ENCODE measurements around the gene DPF3. TPM values are rescaled to one million over a fixed set of nuclear protein-coding genes. Genes with fewer than 3 reads are reported as not detected.

Gene DPF3
- total and polyA plus RNA-seq, 5 donors from 2014 or later: 0.11 to 2.0 (median 0.49) TPM; not detected in 1

DNA sequence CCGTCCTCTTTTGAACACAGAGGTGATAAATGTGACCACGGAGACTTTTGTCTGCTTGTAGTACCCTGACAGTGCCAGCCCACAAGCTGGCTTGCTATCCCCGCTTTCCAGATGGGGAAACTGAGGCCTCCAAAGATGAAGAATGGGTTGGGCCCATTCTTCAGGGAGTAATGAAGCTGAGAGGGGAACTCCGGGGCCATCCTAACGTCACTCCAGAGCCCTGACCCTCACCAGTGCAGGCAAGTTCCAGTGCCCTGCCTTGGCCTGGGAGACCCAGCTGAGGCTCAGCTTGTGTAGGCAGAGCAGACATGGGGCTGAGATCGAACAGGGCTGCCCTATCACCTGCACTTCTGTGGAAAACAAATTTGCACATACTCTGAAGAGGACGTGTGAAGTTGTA lies 277.1 kb downstream of the DPF3 start:
- no peaks in the 10 kb centered on the region for H3K9me3 ChIP-seq (ENCODE audit: control insufficient read depth in 2 of 2, low read length in 2 of 2)
- Mint-ChIP-seq H3K9me3 (no peaks in the 10 kb centered on the region), H3K4me1 (peaks cover 0 to 3% (median 1%) of the 10 kb centered on the region in 4 donors), H3K36me3 (no peaks in the 10 kb centered on the region), H3K27ac (no peak overlapping the region), H3K4me3 (no peak overlapping the region), H3K27me3 (peaks cover 13% of the 10 kb centered on the region)
- H3K4me3 ChIP-seq (ENCODE audit: low read depth, low read length): no peak overlapping the region
- ATAC-seq (ENCODE audit: low read depth in 2 of 2): no peak
- no peak overlapping the region for H3K27ac ChIP-seq (ENCODE audit: insufficient read depth, low read length, poor library complexity, severe bottlenecking)
- no peak for DNase-seq
- no peaks in the 10 kb centered on the region for H3K27me3 ChIP-seq (ENCODE audit: control insufficient read depth, insufficient read depth, low read length)
- H3K4me1 ChIP-seq (ENCODE audit: control insufficient read depth, insufficient read depth, low read length, poor library complexity, severe bottlenecking): no peaks in the 10 kb centered on the region
- no peaks in the 10 kb centered on the region for H3K36me3 ChIP-seq (ENCODE audit: control insufficient read depth, insufficient read depth, low read length)

- Histone ChIP-seq H3K27ac (ENCODE audit: insufficient read depth, low read length, poor library complexity, severe bottlenecking) (no peak overlapping the region), H3K9me3 (ENCODE audit: control insufficient read depth in 2 of 2, low read length in 2 of 2) (no peaks in the 10 kb centered on the region), H3K27me3 (ENCODE audit: control insufficient read depth, insufficient read depth, low read length) (no peaks in the 10 kb centered on the region), H3K36me3 (ENCODE audit: control insufficient read depth, insufficient read depth, low read length) (no peaks in the 10 kb centered on the region), H3K4me3 (ENCODE audit: low read depth, low read length) (no peak overlapping the region), H3K4me1 (ENCODE audit: control insufficient read depth, insufficient read depth, low read length, poor library complexity, severe bottlenecking) (no peaks in the 10 kb centered on the region)
- no peaks in the 10 kb centered on the region for H3K9me3 Mint-ChIP-seq
- ATAC-seq (ENCODE audit: low read depth in 2 of 2) (no peak), DNase-seq (no peak)
- H3K36me3 Mint-ChIP-seq: no peaks in the 10 kb centered on the region
- no peak overlapping the region for H3K27ac Mint-ChIP-seq
- peaks cover 0 to 3% (median 1%) of the 10 kb centered on the region in 4 donors for H3K4me1 Mint-ChIP-seq
- peaks cover 8% of the 10 kb centered on the region for H3K27me3 Mint-ChIP-seq
- H3K4me3 Mint-ChIP-seq: no peak overlapping the region
Measured at GRCh38 chr14:72616294-72616693, 277.6 kb downstream of the DPF3 start.

GRCh38 chr14:72615451-72616121 lies 278.3 kb downstream of the DPF3 start:
- Histone ChIP-seq H3K4me1 (ENCODE audit: control insufficient read depth, insufficient read depth, low read length, poor library complexity, severe bottlenecking) (no peaks in the 10 kb centered on the region), H3K9me3 (ENCODE audit: control insufficient read depth in 2 of 2, low read length in 2 of 2) (no peaks in the 10 kb centered on the region), H3K4me3 (ENCODE audit: low read depth, low read length) (no peak overlapping the region), H3K36me3 (ENCODE audit: control insufficient read depth, insufficient read depth, low read length) (no peaks in the 10 kb centered on the region), H3K27ac (ENCODE audit: insufficient read depth, low read length, poor library complexity, severe bottlenecking) (no peak overlapping the region), H3K27me3 (ENCODE audit: control insufficient read depth, insufficient read depth, low read length) (no peaks in the 10 kb centered on the region)
- Mint-ChIP-seq H3K27me3 (peaks cover 6% of the 10 kb centered on the region), H3K4me1 (peaks cover 0 to 3% (median under 1%) of the 10 kb centered on the region in 4 donors), H3K36me3 (no peaks in the 10 kb centered on the region), H3K9me3 (no peaks in the 10 kb centered on the region), H3K27ac (no peak overlapping the region), H3K4me3 (no peak overlapping the region)
- no peak for DNase-seq
- no peak for ATAC-seq (ENCODE audit: low read depth in 2 of 2)

GRCh38 chr14:72614891-72615415 lies 278.9 kb downstream of the DPF3 start:
- H3K9me3 Mint-ChIP-seq: no peaks in the 10 kb centered on the region
- Histone ChIP-seq H3K36me3 (ENCODE audit: control insufficient read depth, insufficient read depth, low read length) (no peaks in the 10 kb centered on the region), H3K4me1 (ENCODE audit: control insufficient read depth, insufficient read depth, low read length, poor library complexity, severe bottlenecking) (no peaks in the 10 kb centered on the region), H3K9me3 (ENCODE audit: control insufficient read depth in 2 of 2, low read length in 2 of 2) (no peaks in the 10 kb centered on the region), H3K4me3 (ENCODE audit: low read depth, low read length) (no peak overlapping the region), H3K27me3 (ENCODE audit: control insufficient read depth, insufficient read depth, low read length) (no peaks in the 10 kb centered on the region), H3K27ac (ENCODE audit: insufficient read depth, low read length, poor library complexity, severe bottlenecking) (no peak overlapping the region)
- H3K4me1 Mint-ChIP-seq: no peaks in the 10 kb centered on the region
- H3K27ac Mint-ChIP-seq: no peak overlapping the region
- ATAC-seq (ENCODE audit: low read depth in 2 of 2) (no peak), DNase-seq (no peak)
- peaks cover 6% of the 10 kb centered on the region for H3K27me3 Mint-ChIP-seq
- no peak overlapping the region for H3K4me3 Mint-ChIP-seq
- H3K36me3 Mint-ChIP-seq: no peaks in the 10 kb centered on the region

DNA sequence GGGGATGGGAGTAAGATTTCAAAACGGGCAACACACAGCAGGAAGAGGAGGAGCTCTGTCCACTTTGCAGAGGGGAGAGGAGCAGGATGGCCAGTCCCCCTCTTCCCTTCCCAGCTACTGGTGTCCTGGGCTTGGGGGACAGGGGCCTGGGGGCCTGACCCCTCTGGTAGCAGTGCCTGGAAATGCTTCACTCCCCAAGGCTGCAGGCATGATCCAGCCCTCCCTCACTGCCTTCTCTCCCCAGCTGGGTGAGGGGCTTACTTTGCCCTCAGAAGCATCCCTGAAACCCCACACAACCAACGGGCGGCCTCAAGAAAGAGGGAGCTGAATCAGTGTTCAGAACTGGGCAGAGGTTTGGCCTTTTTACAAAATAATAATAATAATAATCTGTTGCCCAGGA lies 279.5 kb downstream of the DPF3 start:
- no peaks in the 10 kb centered on the region for H3K4me1 ChIP-seq (ENCODE audit: control insufficient read depth, insufficient read depth, low read length, poor library complexity, severe bottlenecking)
- no peak overlapping the region for H3K4me3 ChIP-seq (ENCODE audit: low read depth, low read length)
- DNase-seq: no peak
- Mint-ChIP-seq H3K4me1 (no peaks in the 10 kb centered on the region), H3K27me3 (peaks cover 8% of the 10 kb centered on the region), H3K9me3 (no peaks in the 10 kb centered on the region), H3K4me3 (no peak overlapping the region), H3K27ac (no peak overlapping the region), H3K36me3 (no peaks in the 10 kb centered on the region)
- H3K36me3 ChIP-seq (ENCODE audit: control insufficient read depth, insufficient read depth, low read length): no peaks in the 10 kb centered on the region
- H3K9me3 ChIP-seq (ENCODE audit: control insufficient read depth in 2 of 2, low read length in 2 of 2): no peaks in the 10 kb centered on the region
- H3K27ac ChIP-seq (ENCODE audit: insufficient read depth, low read length, poor library complexity, severe bottlenecking): no peak overlapping the region
- ATAC-seq (ENCODE audit: low read depth in 2 of 2): no peak
- H3K27me3 ChIP-seq (ENCODE audit: control insufficient read depth, insufficient read depth, low read length): no peaks in the 10 kb centered on the region

- Mint-ChIP-seq H3K27me3 (peaks cover 12% of the 10 kb centered on the region), H3K4me1 (no peaks in the 10 kb centered on the region), H3K36me3 (no peaks in the 10 kb centered on the region), H3K27ac (no peak overlapping the region), H3K4me3 (no peak overlapping the region), H3K9me3 (no peaks in the 10 kb centered on the region)
- no peaks in the 10 kb centered on the region for H3K9me3 ChIP-seq (ENCODE audit: control insufficient read depth in 2 of 2, low read length in 2 of 2)
- H3K4me3 ChIP-seq (ENCODE audit: low read depth, low read length): no peak overlapping the region
- no peaks in the 10 kb centered on the region for H3K4me1 ChIP-seq (ENCODE audit: control insufficient read depth, insufficient read depth, low read length, poor library complexity, severe bottlenecking)
- no peak for ATAC-seq (ENCODE audit: low read depth in 2 of 2)
- no peaks in the 10 kb centered on the region for H3K36me3 ChIP-seq (ENCODE audit: control insufficient read depth, insufficient read depth, low read length)
- no peaks in the 10 kb centered on the region for H3K27me3 ChIP-seq (ENCODE audit: control insufficient read depth, insufficient read depth, low read length)
- no peak overlapping the region for H3K27ac ChIP-seq (ENCODE audit: insufficient read depth, low read length, poor library complexity, severe bottlenecking)
- no peak for DNase-seq
Measured at GRCh38 chr14:72613975-72614319, 280.0 kb downstream of the DPF3 start.

- ATAC-seq (ENCODE audit: low read depth in 2 of 2) (no peak), DNase-seq (no peak)
- Mint-ChIP-seq H3K27me3 (peaks cover 12% of the 10 kb centered on the region), H3K9me3 (no peaks in the 10 kb centered on the region), H3K27ac (no peak overlapping the region), H3K4me3 (no peak overlapping the region), H3K4me1 (no peaks in the 10 kb centered on the region), H3K36me3 (no peaks in the 10 kb centered on the region)
- H3K9me3 ChIP-seq (ENCODE audit: control insufficient read depth in 2 of 2, low read length in 2 of 2): no peaks in the 10 kb centered on the region
- H3K4me3 ChIP-seq (ENCODE audit: low read depth, low read length): no peak overlapping the region
- no peaks in the 10 kb centered on the region for H3K27me3 ChIP-seq (ENCODE audit: control insufficient read depth, insufficient read depth, low read length)
- H3K27ac ChIP-seq (ENCODE audit: insufficient read depth, low read length, poor library complexity, severe bottlenecking): no peak overlapping the region
- no peaks in the 10 kb centered on the region for H3K36me3 ChIP-seq (ENCODE audit: control insufficient read depth, insufficient read depth, low read length)
- H3K4me1 ChIP-seq (ENCODE audit: control insufficient read depth, insufficient read depth, low read length, poor library complexity, severe bottlenecking): no peaks in the 10 kb centered on the region
Measured at GRCh38 chr14:72613231-72613974, 280.5 kb downstream of the DPF3 start.

GRCh38 chr14:72612041-72612440 lies 281.9 kb downstream of the DPF3 start:
- H3K27ac ChIP-seq (ENCODE audit: insufficient read depth, low read length, poor library complexity, severe bottlenecking): no peak overlapping the region
- no peaks in the 10 kb centered on the region for H3K4me1 ChIP-seq (ENCODE audit: control insufficient read depth, insufficient read depth, low read length, poor library complexity, severe bottlenecking)
- DNase-seq (no peak), ATAC-seq (ENCODE audit: low read depth in 2 of 2) (no peak)
- Mint-ChIP-seq H3K27ac (no peak overlapping the region), H3K27me3 (peaks cover 12% of the 10 kb centered on the region), H3K9me3 (no peaks in the 10 kb centered on the region), H3K36me3 (no peaks in the 10 kb centered on the region), H3K4me1 (no peaks in the 10 kb centered on the region), H3K4me3 (no peak overlapping the region)
- H3K4me3 ChIP-seq (ENCODE audit: low read depth, low read length): no peak overlapping the region
- H3K9me3 ChIP-seq (ENCODE audit: control insufficient read depth in 2 of 2, low read length in 2 of 2): no peaks in the 10 kb centered on the region
- no peaks in the 10 kb centered on the region for H3K27me3 ChIP-seq (ENCODE audit: control insufficient read depth, insufficient read depth, low read length)
- H3K36me3 ChIP-seq (ENCODE audit: control insufficient read depth, insufficient read depth, low read length): no peaks in the 10 kb centered on the region

Data from CD4-positive, CD25-positive, alpha-beta regulatory T cell (primary cell).